ENCODE data around the gene AKAP6. TPM values are rescaled to one million over a fixed set of nuclear protein-coding genes. Genes with fewer than 3 reads are reported as not detected.

AKAP6 gene
- total RNA-seq, 1 donor from 2014 or later = 4.7 TPM

DNA sequence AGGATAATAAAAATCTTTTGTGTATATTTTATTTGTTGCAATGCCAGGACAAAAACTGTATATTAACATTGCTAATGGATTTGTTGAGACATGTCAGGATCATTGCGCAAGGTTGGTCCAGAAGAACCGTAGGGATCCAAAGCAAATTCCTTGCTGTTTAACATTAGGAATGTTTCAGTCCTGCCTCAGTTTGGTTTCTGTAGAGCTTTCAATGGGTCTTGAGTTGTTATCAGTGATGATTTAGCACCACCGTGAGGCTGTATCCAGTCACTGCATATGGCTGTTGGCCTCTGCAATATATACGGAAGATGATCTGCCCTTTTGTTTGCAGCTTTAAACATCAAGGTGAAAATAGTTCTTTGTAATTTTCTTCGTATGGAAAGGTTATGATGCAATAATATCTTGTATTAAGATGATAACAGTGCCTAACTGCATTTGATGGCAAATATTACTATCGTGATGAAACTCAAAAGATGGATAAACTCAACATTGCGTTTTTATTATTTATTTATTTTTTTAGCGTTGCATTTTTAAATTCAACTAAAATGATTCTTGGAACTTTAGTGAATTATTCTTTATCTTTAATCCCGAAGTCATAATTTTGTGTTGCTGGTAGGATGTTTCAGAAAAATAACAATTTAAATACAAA lies 231.2 kb downstream of the AKAP6 start:
- DNase-seq (ENCODE audit: extremely low spot score, unreplicated experiment) = no peak
- no peak overlapping the region for H3K27ac Mint-ChIP-seq
- H3K9me3 Mint-ChIP-seq = no peaks in the 10 kb centered on the region
- TF ChIP-seq, protein P1, sequence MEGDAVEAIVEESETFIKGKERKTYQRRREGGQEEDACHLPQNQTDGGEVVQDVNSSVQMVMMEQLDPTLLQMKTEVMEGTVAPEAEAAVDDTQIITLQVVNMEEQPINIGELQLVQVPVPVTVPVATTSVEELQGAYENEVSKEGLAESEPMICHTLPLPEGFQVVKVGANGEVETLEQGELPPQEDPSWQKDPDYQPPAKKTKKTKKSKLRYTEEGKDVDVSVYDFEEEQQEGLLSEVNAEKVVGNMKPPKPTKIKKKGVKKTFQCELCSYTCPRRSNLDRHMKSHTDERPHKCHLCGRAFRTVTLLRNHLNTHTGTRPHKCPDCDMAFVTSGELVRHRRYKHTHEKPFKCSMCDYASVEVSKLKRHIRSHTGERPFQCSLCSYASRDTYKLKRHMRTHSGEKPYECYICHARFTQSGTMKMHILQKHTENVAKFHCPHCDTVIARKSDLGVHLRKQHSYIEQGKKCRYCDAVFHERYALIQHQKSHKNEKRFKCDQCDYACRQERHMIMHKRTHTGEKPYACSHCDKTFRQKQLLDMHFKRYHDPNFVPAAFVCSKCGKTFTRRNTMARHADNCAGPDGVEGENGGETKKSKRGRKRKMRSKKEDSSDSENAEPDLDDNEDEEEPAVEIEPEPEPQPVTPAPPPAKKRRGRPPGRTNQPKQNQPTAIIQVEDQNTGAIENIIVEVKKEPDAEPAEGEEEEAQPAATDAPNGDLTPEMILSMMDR (conservative IDR thresholded peaks at IDR 0.05) = peak; percentile 96
- peaks cover 12% of the 10 kb centered on the region for H3K4me1 Mint-ChIP-seq (ENCODE audit: unreplicated experiment)
- no peaks in the 10 kb centered on the region for H3K27me3 Mint-ChIP-seq
- no peaks in the 10 kb centered on the region for H3K36me3 Mint-ChIP-seq
- no peak overlapping the region for H3K4me3 Mint-ChIP-seq

DNA sequence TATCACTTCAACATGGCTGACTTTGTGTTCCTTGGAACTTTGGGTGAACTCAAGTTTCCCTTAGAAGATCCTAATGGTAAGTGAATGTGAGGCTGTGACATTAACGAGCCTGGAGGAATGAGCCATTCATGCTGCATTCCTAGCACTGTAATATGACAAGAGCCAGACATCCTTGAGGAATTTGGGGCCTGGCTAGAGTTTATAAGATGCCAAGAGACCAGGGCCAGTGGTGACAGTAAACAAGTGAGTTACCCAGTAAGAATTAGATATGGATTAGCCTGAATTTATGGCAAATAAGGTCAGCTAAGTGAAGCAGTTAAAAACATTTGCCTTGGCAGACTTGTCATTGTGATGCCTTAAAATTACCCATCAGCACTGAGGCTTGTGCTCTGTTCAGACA lies 232.4 kb downstream of the AKAP6 start:
- Mint-ChIP-seq H3K27ac (peak overlapping the region; percentile 4), H3K27me3 (no peaks in the 10 kb centered on the region), H3K36me3 (no peaks in the 10 kb centered on the region), H3K4me1 (ENCODE audit: unreplicated experiment) (peaks cover 14% of the 10 kb centered on the region), H3K9me3 (no peaks in the 10 kb centered on the region), H3K4me3 (no peak overlapping the region)
- TF ChIP-seq, protein P1 (conservative IDR thresholded peaks at IDR 0.05) = no peak
- DNase-seq (ENCODE audit: extremely low spot score, unreplicated experiment) = no peak

DNA sequence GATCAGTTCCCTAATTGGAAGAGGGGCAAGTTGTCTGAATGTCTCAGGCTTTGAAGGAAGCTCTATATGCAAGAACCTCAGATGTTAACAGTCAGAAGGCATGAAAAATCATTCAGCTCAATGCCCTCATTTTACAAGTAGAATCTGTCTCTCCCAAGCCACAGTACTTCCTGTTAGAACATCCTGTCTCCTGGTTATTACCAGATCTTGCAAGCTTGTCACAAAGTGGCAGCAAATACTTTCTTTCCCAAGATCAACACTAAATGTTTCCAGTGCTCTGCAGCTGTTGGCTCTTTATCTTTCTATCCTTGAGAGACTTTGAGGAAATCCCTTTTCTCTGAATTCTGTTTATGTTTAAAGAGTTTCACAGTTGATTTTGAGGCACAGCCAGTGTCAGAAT lies 235.5 kb downstream of the AKAP6 start:
- Mint-ChIP-seq H3K4me3 (no peak overlapping the region), H3K9me3 (no peaks in the 10 kb centered on the region), H3K27me3 (no peaks in the 10 kb centered on the region), H3K4me1 (ENCODE audit: unreplicated experiment) (peaks cover 19% of the 10 kb centered on the region), H3K36me3 (no peaks in the 10 kb centered on the region), H3K27ac (no peak overlapping the region)
- no peak for DNase-seq (ENCODE audit: extremely low spot score, unreplicated experiment)
- TF ChIP-seq, protein P1 (conservative IDR thresholded peaks at IDR 0.05) = no peak

DNA sequence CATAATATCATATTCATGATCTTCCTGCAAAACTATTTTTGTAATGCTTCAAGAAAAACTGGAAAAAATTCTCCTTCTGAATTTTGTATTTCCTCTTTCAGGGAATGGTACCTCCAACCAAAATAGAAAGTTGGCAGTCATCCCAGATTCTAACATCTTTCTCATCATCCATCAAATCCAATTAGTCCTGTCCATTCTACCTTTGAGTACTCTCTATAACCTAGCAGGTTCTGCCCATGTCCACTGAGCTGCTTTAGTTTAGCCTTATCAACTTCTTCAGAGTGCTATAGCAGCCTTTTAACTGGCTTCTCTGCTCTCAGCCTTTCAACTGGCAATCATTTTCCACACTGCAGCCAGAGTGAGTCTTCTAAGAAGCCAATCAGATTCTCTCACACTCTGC lies 236.2 kb downstream of the AKAP6 start:
- TF ChIP-seq, protein P1 (conservative IDR thresholded peaks at IDR 0.05) = no peak
- DNase-seq (ENCODE audit: extremely low spot score, unreplicated experiment) = no peak
- peaks cover 19% of the 10 kb centered on the region for H3K4me1 Mint-ChIP-seq (ENCODE audit: unreplicated experiment)
- H3K27ac Mint-ChIP-seq = no peak overlapping the region
- H3K9me3 Mint-ChIP-seq = no peaks in the 10 kb centered on the region
- no peaks in the 10 kb centered on the region for H3K27me3 Mint-ChIP-seq
- no peaks in the 10 kb centered on the region for H3K36me3 Mint-ChIP-seq
- no peak overlapping the region for H3K4me3 Mint-ChIP-seq

DNA sequence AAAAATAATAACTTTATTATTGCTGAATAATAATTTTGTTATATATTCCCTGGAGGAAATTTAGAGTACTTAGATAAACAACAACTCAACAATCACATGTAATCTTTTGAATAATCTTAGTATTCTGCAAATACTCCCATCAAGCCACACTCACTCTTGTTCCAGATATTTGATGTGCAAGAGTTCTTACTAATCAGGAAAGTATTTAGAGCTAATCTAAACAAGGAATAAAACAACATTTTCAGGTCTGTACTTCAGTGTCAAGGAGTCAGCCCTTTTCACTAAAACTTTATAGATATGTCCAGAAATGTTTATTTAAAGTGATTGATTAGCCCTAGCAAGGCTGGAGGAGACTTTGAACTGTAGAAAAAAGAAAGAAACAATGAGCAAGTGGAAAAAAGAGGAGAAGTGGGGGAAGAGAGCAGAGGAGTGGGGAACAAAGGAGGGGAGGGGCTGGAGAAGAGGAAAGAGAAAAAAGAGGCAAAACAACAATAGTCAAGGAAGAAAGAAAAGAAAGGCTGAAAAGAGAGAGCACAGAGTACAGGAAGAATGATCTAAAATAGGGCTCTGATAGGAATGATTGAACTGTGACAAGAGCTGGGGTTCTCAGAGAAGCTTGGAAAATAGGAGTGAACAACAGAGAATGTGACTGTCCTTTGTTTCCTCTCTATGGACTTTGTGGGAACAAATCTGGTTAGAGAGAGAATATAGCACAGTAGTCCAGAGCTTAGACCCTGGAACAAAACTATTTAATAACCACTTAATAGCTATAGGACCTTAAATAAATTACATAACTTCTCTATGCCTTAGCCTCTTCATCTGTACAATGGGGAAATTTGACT lies 238.7 kb downstream of the AKAP6 start:
- TF ChIP-seq, protein P1 (conservative IDR thresholded peaks at IDR 0.05) = no peak
- Mint-ChIP-seq H3K27me3 (no peaks in the 10 kb centered on the region), H3K36me3 (no peaks in the 10 kb centered on the region), H3K4me1 (ENCODE audit: unreplicated experiment) (peaks cover 17% of the 10 kb centered on the region), H3K27ac (no peak overlapping the region), H3K4me3 (no peak overlapping the region), H3K9me3 (no peaks in the 10 kb centered on the region)
- no peak for DNase-seq (ENCODE audit: extremely low spot score, unreplicated experiment)
